Activated T-cell treated with anti-CD3 and anti-CD28 coated beads for 48 hours (primary cell): Measurements from ENCODE around the gene NAV2.

Experiments used
- DNase-seq: peaks from one replicate; pipeline ENCODE4 v3.0.0-alpha.2; 2020; ENCODE audit warnings: low read depth

NAV2 gene

GRCh38 chr11:19972091-19972490 is 259.5 kb downstream of the NAV2 start:
- DNase-seq: no peak

GRCh38 chr11:19972651-19973050 is 260.0 kb downstream of the NAV2 start:
- no peak for DNase-seq

- no peak for DNase-seq
Observed at GRCh38 chr11:19973136-19973635, 260.5 kb downstream of the NAV2 start.

GRCh38 chr11:19974886-19975285 is 262.2 kb downstream of the NAV2 start:
- DNase-seq: no peak

GRCh38 chr11:19975414-19975990 is 262.9 kb downstream of the NAV2 start:
- no peak for DNase-seq

- no peak for DNase-seq
Observed at GRCh38 chr11:19976281-19976941, 263.8 kb downstream of the NAV2 start.

GRCh38 chr11:19977941-19978340 is 265.3 kb downstream of the NAV2 start:
- DNase-seq: no peak

- DNase-seq: no peak
Observed at GRCh38 chr11:19978668-19979518, 266.3 kb downstream of the NAV2 start.

- DNase-seq: no peak
Observed at GRCh38 chr11:19979519-19979845, 266.8 kb downstream of the NAV2 start.

- DNase-seq: no peak
Observed at GRCh38 chr11:19980388-19980787, 267.8 kb downstream of the NAV2 start.

GRCh38 chr11:19980957-19981669 is 268.5 kb downstream of the NAV2 start:
- DNase-seq: no peak

- no peak for DNase-seq
Observed at GRCh38 chr11:19982774-19983495, 270.3 kb downstream of the NAV2 start.

GRCh38 chr11:19984048-19984742 is 271.6 kb downstream of the NAV2 start:
- no peak for DNase-seq

GRCh38 chr11:19985111-19985510 is 272.5 kb downstream of the NAV2 start:
- no peak for DNase-seq

GRCh38 chr11:19987331-19987801 is 274.7 kb downstream of the NAV2 start:
- no peak for DNase-seq

GRCh38 chr11:19988598-19988997 is 276.0 kb downstream of the NAV2 start:
- DNase-seq: no peak

- no peak for DNase-seq
Observed at GRCh38 chr11:19989191-19989590, 276.6 kb downstream of the NAV2 start.

- no peak for DNase-seq
Observed at GRCh38 chr11:19992162-19992561, 279.5 kb downstream of the NAV2 start.

GRCh38 chr11:19992998-19993397 is 280.4 kb downstream of the NAV2 start:
- DNase-seq: no peak

- no peak for DNase-seq
Observed at GRCh38 chr11:19994672-19995071, 282.0 kb downstream of the NAV2 start.

- no peak for DNase-seq
Observed at GRCh38 chr11:19995145-19995544, 282.5 kb downstream of the NAV2 start.
